T1000 (cell line): ENCODE results near the gene ZBTB42.

Experiments
- DNase-seq: peaks from one replicate; lab custom pipeline; 2025; ENCODE audit warnings: mixed read lengths; lab: John Stamatoyannopoulos, UW

ZBTB42 gene

GRCh38 chr14:104795781-104796686 lies 4.9 kb upstream of the ZBTB42 start:
- DNase-seq = no peak

DNA sequence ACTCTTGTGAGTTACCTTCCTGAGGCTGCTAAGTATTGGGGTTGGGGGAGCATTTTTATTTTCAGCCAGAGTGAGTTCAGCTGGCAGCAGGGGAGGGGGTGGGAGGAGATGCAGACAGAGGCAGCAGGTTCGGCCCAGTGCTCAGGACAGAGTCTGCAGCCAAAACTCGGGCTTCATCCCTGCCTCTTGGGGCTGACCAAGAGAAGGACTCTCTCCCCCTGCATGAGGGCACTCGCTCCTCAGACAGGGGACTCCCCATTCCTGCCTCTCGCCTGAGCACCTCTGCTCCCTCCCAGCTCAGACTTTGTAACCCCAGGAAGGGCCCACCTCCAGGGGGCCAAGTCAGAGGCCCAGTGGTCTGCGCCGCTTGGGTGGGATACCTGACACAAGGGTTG lies 4.2 kb upstream of the ZBTB42 start:
- DNase-seq = no peak

DNA sequence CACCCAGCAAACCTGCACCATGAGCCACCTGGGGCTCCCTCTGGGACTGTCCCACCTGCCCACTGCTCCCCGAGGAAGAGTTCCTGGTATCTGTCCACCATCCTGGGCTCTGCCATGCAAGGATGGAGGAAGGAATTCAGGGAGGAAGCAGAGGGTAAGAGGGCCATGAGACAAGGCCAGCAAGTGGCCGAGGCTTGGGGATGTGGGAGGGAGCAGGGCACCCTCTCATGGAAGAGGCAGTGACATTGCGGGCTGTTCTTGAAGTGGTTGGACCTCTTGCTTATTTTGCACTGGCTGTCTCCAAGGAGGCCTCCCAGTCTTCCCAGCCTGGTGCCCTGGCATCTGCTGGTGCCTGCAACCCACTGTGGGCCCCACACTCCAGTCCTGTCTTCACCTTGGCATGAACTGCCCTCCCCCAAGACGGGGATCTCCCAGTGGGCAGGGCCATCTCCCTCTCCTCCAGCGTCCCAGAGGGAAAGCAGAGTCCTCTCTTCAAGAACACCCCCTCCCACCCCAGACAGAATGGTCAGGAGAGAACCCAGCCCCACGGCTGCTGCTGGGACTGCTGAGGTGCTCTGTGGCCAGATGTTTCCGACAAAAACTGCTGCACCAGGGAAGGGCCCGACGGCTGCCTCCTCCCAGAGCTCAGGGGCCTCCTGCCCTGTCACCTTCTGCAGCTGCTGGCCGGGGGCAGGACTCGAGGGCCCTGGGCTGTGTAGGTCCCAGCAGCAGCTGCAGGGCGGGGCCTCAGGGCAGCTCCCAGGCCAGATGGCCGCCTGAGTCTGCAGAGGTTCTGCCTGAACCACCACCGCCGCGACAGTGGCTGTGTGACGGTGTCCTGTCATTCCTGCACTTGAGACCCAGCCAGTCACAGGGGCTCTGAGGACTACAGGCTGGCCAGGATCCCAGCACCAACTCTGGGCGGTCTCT lies 3.5 kb upstream of the ZBTB42 start:
- DNase-seq = no peak

DNA sequence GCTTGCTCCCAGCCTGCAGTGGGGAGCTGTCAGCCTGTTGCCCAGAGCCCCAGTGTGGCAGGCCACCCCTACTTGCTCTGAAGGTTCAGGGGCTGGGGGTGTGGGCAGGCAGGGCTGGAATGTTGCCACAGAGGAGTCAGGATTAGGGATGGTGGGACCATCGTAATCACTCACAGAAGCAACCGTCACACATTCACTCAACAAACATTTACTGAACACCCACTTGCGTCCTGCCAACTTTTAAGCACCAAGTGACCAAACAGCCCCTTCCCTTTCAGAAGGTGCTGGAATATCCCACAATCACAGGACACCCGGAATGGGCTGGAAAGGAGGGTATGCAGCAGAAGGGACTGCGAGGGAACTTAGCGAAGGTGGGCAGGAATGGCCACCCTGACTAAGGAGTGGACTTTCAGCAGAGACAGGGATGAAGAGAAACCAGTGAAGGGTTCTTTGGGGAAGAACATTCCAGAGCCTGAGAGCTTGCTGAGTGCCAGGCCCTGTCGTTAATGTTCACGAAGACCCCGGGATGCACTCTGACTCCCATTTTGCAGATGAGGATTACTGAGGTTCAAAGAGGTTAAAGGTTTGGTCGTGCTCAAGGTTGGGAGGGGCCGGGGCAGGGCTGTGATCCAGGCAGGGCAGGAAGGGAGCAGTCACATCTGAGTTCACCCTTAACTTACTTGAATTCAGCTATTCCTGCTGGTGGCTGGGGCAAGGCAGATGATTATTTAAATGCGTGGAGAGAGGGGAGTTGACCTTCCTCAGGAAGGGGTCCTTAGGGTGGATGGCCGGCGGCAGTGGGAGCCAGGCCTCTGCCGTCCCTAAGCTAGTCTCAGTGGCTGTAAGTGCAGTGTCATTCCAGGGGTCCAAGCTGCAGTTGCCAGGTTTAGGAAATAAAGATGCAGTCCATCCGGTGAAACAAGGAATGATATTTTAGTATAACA lies 2.3 kb upstream of the ZBTB42 start:
- DNase-seq = no peak

DNA sequence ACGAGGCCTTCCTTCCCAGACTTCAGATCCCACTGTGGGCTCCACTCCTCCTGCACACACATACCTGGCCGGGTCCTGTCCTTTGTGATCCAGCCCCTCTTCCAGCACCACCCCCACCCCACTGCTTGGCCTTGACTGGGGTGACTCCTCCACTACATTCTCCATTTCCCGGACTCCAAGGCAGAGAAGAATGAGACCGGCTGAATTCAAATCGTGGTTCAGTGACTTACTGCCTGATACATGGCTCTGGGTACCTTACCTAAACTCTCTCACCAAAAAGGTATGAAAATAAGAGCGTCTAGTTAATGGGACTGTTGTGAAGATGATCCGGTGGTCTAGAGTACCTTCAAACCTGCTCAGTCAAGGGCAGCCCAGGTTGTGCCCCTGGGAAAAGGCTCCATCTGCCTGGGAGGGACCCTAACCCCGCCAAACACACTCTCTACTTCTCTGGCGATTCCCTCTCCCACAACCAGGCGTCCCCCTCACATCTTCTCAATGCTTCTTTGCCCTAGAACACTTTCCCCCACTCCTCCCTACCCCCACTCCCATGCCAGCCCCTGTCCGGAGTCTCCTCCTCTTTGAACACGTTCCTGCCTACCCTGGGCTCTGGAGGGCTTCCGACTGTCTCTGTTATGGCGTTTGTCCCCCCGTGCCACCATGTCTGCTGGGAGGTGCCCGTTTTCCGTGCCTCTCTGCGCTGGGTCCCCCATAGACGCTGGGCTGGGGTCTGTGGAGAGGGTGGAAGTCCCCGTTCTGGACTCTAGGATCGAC lies 1.5 kb upstream of the ZBTB42 start:
- no peak for DNase-seq

DNA sequence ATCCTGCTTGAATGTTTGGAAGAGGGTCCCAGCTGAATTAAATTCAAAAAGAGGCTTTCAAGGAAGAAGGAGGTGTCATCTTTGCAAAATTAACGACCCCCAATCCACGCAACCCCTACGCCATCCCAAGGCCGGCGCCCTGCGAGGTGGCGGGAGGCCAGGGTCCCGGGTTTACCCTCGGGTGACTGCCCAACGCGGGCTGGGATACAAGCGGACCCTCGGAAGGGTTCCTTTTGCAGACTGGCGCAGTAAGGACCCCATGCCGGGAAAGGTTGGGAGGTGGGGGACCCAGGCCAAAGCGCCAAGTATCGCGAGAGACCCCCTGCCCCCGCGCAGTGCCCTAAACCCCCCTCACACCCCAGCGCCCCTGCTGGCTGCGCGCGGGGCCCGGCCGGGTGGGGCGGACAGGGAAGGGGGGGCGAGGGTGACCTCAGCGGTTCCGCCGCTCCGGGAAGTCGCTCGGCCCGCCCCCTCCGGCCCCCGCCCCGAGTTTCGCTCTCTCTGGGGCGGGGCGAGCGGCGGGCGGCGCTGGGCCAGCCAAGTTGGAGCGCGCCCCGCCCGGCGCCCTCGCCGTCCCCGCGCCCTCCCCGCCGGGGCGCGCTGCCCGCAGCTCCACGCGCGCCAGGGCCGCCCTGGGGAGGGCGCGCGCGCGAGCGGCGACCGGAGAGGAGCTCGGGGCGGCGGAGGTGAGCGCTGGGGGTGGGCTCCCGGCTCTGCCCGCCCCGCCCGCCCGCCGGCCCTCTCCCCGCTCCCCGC lies 708 bp upstream of the ZBTB42 start:
- peak; percentile 16 for DNase-seq

GRCh38 chr14:104801520-104802393 lies 856 bp downstream of the ZBTB42 start:
- no peak for DNase-seq

GRCh38 chr14:104802394-104803184 lies 1.7 kb downstream of the ZBTB42 start:
- no peak for DNase-seq

DNA sequence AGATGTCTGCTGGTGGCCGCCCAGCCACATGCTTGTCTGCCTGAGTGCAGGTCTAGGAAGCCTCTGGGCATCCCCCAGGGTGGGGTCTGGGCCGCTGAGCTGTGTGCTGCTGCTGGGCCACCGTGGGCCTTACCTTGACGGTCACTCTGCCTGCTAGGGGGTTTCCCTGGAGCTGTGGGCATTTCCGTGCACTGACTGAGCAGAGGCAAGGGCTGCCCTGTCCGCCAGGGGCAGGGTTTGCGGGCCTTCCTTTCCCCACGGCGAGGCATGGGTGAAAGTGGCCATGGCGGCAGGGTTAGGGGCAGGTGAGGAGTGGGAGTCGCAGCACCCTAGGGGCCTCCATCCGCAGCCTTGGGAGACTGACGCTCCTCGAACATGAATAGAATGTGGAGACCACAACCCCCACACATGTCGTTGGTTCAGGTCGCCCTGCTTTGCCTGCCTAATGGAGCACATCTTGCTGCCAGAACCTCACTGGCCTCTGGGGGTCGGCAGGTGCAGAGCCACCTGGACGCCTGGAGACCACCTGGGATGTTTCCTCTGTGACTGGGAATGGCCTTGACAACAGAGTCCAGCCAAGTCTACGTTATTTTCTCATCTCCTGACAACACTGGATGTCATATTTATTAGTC lies 2.5 kb downstream of the ZBTB42 start:
- no peak for DNase-seq

GRCh38 chr14:104803912-104804410 lies 3.1 kb downstream of the ZBTB42 start:
- DNase-seq = no peak

- DNase-seq = no peak
Measured at GRCh38 chr14:104804481-104805325, 3.8 kb downstream of the ZBTB42 start.

GRCh38 chr14:104805326-104805678 lies 4.4 kb downstream of the ZBTB42 start:
- DNase-seq = peak; percentile 82

DNA sequence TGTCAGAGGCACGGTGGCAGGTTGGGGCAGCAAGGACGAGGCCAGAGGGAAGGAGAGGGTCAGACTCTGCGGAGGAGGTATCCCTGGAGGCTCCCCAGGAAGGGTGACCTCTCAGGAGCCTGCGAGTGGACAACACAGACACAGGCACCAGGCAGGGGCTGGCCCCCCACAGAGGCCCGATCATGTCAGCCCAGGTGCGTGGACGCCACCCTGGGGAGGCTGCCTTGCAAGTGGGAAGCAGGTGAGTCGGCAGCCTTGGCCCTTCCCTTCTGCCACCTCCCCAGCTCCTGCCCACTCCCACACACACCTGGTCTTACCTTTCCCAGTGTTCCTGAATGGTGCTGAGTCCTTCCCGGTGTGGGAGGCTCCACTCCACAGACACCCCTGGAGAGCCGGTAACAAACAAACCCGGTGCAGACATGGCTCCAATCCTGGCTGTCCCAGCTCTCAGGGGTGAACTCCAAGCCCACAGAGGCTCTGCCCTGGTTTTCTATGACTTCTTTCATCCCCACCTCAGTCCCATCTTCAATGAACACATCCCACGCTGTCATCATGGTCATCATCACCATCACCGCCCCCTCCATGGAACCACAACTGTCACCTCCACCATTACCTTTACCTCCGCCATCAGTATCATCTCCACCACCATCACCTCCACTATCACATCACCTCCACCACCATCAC lies 5.2 kb downstream of the ZBTB42 start:
- DNase-seq = no peak

- no peak for DNase-seq
Measured at GRCh38 chr14:104806625-104807465, 5.9 kb downstream of the ZBTB42 start.

DNA sequence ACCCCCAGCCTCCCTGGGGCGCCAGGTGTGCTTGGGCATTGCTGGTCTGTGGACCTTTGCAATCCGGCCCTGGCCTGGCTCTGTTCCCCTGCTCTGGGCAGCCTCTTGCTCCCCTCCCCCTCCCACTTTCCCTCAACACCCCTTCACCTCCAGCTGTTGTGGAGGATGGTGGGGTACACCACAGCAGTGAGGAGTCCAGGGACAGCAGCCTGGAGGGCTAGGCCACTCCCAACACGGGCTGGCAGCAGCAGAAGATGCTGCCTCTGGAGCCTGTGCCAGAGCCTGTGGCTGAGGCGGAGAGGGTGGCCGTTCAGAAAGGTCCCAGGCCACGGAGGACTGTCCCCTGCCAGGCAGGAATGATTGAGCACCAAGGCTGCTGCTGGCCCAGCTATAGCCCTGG lies 7.6 kb downstream of the ZBTB42 start:
- DNase-seq = no peak
